ENCODE results near the gene LNPEP.
A peak's percentile ranks its signal among the peaks of the same experiment; 100 is the strongest.

LNPEP gene

DNA sequence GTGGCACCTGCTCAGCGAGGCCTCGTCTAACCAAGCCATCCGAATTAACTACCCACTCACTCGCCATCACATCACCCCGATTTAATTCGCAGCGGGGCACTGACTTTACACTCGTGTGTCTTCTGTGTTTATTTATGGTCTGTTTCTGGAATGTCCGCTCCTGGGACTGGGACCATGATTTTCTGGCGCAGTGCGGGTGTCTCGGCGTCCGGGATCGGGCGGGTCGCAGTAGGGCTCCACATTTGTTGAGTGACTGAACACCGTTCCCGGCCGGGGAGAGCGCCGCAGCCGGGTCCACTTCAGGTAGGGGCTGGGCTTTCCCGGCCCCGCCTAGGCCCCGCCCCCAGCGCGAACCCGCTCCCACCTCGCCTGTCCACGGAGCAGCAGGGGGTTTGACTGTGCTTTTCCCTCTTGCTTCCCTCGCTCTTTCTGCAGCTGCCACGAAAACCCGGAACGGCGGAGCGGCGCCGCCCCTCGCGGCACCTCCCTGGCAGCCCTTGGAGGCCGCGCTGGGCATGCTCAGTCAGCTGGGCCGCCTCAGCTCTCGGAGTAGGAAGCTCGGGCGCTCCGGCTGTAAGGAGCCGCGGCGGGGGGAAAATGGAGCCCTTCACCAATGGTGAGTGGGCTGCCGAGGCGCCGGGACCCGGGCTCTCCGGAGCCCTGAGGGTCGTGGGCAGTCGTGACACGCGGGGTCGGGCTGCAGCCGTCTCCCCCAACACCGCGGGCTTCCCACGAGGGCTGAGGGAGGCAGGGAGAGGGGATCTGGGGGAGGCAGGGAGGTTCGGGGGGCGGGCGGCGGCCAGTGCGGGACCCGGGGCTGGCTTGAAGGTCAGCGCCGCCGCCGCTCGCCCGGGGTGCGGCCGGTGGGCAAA lies at the start of gene LNPEP:
TSS of gene LNPEP (plus strand) at position 522 of the 872 bp plus-strand sequence. CDS start at position 598, 76 bp downstream.
- DNase-seq (ENCODE audit: low read depth), result peak; percentile 98
- peak within 1 kb of the TSS; percentile 87 for H3K4me3 ChIP-seq (ENCODE audit: low read length)
- TF ChIP-seq, protein P1, sequence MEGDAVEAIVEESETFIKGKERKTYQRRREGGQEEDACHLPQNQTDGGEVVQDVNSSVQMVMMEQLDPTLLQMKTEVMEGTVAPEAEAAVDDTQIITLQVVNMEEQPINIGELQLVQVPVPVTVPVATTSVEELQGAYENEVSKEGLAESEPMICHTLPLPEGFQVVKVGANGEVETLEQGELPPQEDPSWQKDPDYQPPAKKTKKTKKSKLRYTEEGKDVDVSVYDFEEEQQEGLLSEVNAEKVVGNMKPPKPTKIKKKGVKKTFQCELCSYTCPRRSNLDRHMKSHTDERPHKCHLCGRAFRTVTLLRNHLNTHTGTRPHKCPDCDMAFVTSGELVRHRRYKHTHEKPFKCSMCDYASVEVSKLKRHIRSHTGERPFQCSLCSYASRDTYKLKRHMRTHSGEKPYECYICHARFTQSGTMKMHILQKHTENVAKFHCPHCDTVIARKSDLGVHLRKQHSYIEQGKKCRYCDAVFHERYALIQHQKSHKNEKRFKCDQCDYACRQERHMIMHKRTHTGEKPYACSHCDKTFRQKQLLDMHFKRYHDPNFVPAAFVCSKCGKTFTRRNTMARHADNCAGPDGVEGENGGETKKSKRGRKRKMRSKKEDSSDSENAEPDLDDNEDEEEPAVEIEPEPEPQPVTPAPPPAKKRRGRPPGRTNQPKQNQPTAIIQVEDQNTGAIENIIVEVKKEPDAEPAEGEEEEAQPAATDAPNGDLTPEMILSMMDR (conservative IDR thresholded peaks at IDR 0.05; ENCODE audit: low read length), result no peak

GRCh38 chr5:96893342-96893741 lies 42.5 kb upstream of the LNPEP start:
- DNase-seq (ENCODE audit: low read depth), result peak; percentile 71
- TF ChIP-seq, protein P1 (conservative IDR thresholded peaks at IDR 0.05; ENCODE audit: low read length), result no peak
- no peak overlapping the region for H3K4me3 ChIP-seq (ENCODE audit: low read length)

DNA sequence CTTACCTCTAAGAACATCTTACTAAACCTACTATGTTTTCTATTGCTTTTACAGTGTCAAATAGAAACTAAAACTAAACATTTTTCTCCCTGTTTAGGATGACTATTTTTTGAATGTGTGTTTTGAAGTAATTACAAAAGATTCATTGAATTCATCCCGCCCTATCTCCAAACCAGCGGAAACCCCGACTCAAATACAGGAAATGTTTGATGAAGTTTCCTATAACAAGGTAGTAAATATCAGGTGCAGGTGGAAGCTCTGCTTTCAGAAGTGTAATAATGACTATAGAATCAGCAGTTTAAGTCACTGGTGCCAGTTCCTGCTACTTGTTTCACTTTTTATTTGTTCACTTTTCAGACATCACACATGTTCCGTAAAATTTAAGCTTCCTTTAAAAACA lies 39.6 kb upstream of the LNPEP start:
- DNase-seq (ENCODE audit: low read depth), result no peak
- TF ChIP-seq, protein P1 (conservative IDR thresholded peaks at IDR 0.05; ENCODE audit: low read length), result no peak
- H3K4me3 ChIP-seq (ENCODE audit: low read length), result no peak overlapping the region

DNA sequence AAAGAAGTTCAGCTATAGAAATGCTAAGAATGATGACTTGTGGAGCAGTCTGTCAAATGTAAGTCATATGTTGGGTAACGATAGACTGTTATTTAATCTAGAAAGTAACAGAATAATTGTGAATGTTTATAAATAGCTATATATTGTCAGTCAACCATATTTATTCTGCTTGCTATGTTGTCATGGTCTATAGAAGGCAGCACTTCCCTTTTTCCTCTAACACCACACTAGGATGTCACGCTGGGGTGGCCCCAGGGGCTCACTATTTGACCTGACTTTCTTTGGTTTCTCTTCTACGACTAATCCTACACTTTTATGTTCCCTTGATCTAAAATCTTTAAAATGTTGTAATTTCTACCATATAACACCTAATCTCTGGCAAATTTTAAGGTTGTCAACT lies 39.1 kb upstream of the LNPEP start:
- no peak overlapping the region for H3K4me3 ChIP-seq (ENCODE audit: low read length)
- DNase-seq (ENCODE audit: low read depth), result no peak
- TF ChIP-seq, protein P1 (conservative IDR thresholded peaks at IDR 0.05; ENCODE audit: low read length), result no peak

DNA sequence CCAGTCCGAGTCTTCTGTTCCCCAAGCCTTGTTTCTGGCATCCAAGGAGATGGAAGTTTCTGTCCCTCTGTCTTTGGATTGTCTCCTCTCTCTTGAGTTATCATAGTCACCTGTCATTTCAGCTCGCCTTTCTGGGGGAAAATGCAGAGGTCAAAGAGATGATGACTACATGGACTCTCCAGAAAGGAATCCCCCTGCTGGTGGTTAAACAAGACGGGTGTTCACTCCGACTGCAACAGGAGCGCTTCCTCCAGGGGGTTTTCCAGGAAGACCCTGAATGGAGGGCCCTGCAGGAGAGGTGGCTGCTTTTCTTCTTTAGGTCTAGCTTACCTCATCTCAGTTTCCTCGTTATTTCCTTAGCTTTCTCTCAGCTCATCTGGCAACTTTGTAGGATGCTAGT lies 34.5 kb upstream of the LNPEP start:
- no peak overlapping the region for H3K4me3 ChIP-seq (ENCODE audit: low read length)
- no peak for DNase-seq (ENCODE audit: low read depth)
- TF ChIP-seq, protein P1 (conservative IDR thresholded peaks at IDR 0.05; ENCODE audit: low read length), result no peak

GRCh38 chr5:96901841-96902240 lies 34.0 kb upstream of the LNPEP start:
- TF ChIP-seq, protein P1 (conservative IDR thresholded peaks at IDR 0.05; ENCODE audit: low read length), result no peak
- no peak overlapping the region for H3K4me3 ChIP-seq (ENCODE audit: low read length)
- no peak for DNase-seq (ENCODE audit: low read depth)

DNA sequence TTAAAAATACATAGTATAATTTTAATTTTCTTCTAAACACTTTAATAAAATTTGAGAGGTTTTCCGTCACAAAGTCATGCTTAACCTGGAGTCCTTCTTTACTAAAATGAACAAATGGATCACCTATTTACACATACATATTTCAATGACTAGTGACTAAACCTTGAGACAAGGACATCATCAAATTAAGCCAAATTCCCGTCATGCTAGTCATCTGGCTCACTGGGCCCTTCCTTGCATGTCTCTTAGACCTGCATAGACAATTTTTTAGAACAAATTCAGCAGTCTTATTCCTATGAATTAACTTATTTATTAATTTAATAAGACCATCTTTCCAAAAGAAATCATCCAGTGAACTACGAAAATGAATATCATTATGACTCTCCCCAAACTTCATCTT lies 33.0 kb upstream of the LNPEP start:
- no peak overlapping the region for H3K4me3 ChIP-seq (ENCODE audit: low read length)
- DNase-seq (ENCODE audit: low read depth), result no peak
- TF ChIP-seq, protein P1 (conservative IDR thresholded peaks at IDR 0.05; ENCODE audit: low read length), result no peak

Measured in AG10803 (cell line).